K562 (cell line): ENCODE data around the gene SC5D. TPM values are rescaled to one million over a fixed set of nuclear protein-coding genes. Genes with fewer than 3 reads are reported as not detected.

Experiments
- ATAC-seq: fragments of 200-7000 bp; cut with Tn5 transposase; 3 replicates; pipeline ENCODE4 v1.9.1; 2020; ENCODE audit warnings: moderate library complexity
- BruUV-seq: library from RNA; stranded (reverse); fragments of 400-500 nt; replicated peaks from 2 replicates; lab custom pipeline; 2021; lab: Mats Ljungman, UMichigan
- CTCF ChIA-PET: fragments of 300-600 bp; formaldehyde crosslinking; extraction: SDS; loops from one replicate; lab custom pipeline; 2021; ENCODE audit warnings: low intra/inter-chr PET ratio; lab: Yijun Ruan, JAX
- POLR2A ChIA-PET: fragments of 300-600, 350-650 bp; sonication (Branson Sonifier 250); formaldehyde crosslinking; extraction: SDS; loops from one replicate; lab custom pipeline; 2021; ENCODE audit warnings: antibody characterized with exemption, inconsistent platforms; lab: Yijun Ruan, JAX
- DNase-seq, 4 experiments: peaks; one replicate each; pipeline versions ENCODE4 v3.0.0 to v3.0.0-alpha.2; 2011 to 2018; ENCODE audit warnings: low spot score in 3 of 4, mixed read lengths in 3 of 4; ENCODE audit errors: extremely low read depth in 1 of 4
- FAIRE-seq: peaks from 2 replicates; lab custom pipeline; 2011; peaks lifted over from hg19 to GRCh38; lab: Jason Lieb, UNC
- H2AFZ ChIP-seq: 2 replicates; pipeline ENCODE4 v1.6.0; 2011; ENCODE audit warnings: low read depth, low read length, control low read depth, inconsistent platforms
- H3K27ac ChIP-seq: fragments of 200-600 bp; 3 replicates; pipeline ENCODE4 v1.8.0; 2011; ENCODE audit warnings: low read depth, mild to moderate bottlenecking, control low read depth, inconsistent platforms, low read length, moderate library complexity, mixed read lengths; ENCODE audit errors: extremely low read depth
- H3K27me3 ChIP-seq, 2 experiments: fragments of 300-600 bp in 1 of 2; 2 replicates in 1 of 2; 3 replicates in 1 of 2; pipeline versions ENCODE4 v1.6.0 to v1.8.0; 2011; ENCODE audit warnings: inconsistent platforms in 2 of 2, low read length in 2 of 2, mild to moderate bottlenecking in 1 of 2, mixed read lengths in 1 of 2, moderate library complexity in 1 of 2; ENCODE audit not compliant: control insufficient read depth in 2 of 2, insufficient read depth in 2 of 2
- H3K36me3 ChIP-seq: fragments of 300-600 bp; 3 replicates; pipeline ENCODE4 v1.8.0; 2011; ENCODE audit warnings: mild to moderate bottlenecking, low read length, inconsistent platforms; ENCODE audit not compliant: control insufficient read depth, insufficient read depth
- H3K4me1 ChIP-seq, 2 experiments: fragments of 200-600 bp in 1 of 2; replicated peaks in 1 of 2; 2 replicates in 1 of 2; 3 replicates in 1 of 2; pipeline versions ENCODE4 v1.5.1 to v1.8.0; 2011; ENCODE audit warnings: inconsistent platforms in 2 of 2, low read length in 2 of 2, mild to moderate bottlenecking in 1 of 2, mixed read lengths in 1 of 2, moderate library complexity in 1 of 2; ENCODE audit not compliant: control insufficient read depth in 2 of 2, insufficient read depth in 2 of 2
- H3K4me2 ChIP-seq: 2 replicates; pipeline ENCODE4 v1.6.1; 2011; ENCODE audit warnings: low read length, control low read depth, inconsistent platforms, mixed read lengths; ENCODE audit not compliant: insufficient read depth
- H3K4me3 ChIP-seq: fragments of 200-600 bp; sonication (generic), shearing (Covaris generic); 2 replicates; pipeline ENCODE4 v1.5.1; 2016; ENCODE audit warnings: control low read depth, inconsistent platforms
- H3K79me2 ChIP-seq: fragments of 200-600 bp; 3 replicates; pipeline ENCODE4 v1.8.0; 2011; ENCODE audit warnings: low read length, inconsistent platforms; ENCODE audit not compliant: control insufficient read depth, insufficient read depth
- H3K9ac ChIP-seq, 2 experiments: 2 replicates each; pipeline versions ENCODE4 v1.6.0 to v1.6.1; 2011; ENCODE audit warnings: low read depth in 2 of 2, low read length in 2 of 2, control low read depth in 1 of 2, inconsistent platforms in 1 of 2, mild to moderate bottlenecking in 1 of 2, mixed read lengths in 1 of 2; ENCODE audit not compliant: insufficient read depth in 1 of 2
- H3K9me1 ChIP-seq: one replicate; pipeline ENCODE4 v1.6.0; 2011; ENCODE audit warnings: inconsistent platforms, mild to moderate bottlenecking, low read length, moderate library complexity; ENCODE audit not compliant: control insufficient read depth, insufficient read depth
- H3K9me3 ChIP-seq: replicated peaks from 2 replicates; pipeline ENCODE4 v1.5.1; 2011; ENCODE audit warnings: low read depth, low read length, inconsistent platforms; ENCODE audit not compliant: control insufficient read depth, insufficient read depth
- H4K20me1 ChIP-seq: replicated peaks from 2 replicates; pipeline ENCODE4 v1.6.1; 2011; ENCODE audit warnings: low read length, inconsistent platforms, mixed read lengths; ENCODE audit not compliant: control insufficient read depth, insufficient read depth
- ZNF551 ChIP-seq: fragments of 250-450 bp; sonication (Bioruptor Pico); IDR thresholded peaks from 2 replicates; pipeline ENCODE4 v1.5.0; 2021; ENCODE audit warnings: mild to moderate bottlenecking, moderate library complexity
- ZNF778 ChIP-seq: fragments of 450-650 bp; formaldehyde crosslinking; IDR thresholded peaks from 2 replicates; pipeline ENCODE4 v1.4.0; 2020; ENCODE audit warnings: mild to moderate bottlenecking, moderate library complexity
- WGBS: fragments of 100-300 bp; shearing (Covaris generic); methylation state at CpG from one replicate; pipeline ENCODE4 v1.1.6; 2016; ENCODE audit warnings: low coverage, mixed read lengths; ENCODE audit not compliant: insufficient coverage; ENCODE audit errors: missing lambda C conversion rate; 5-methylcytosine and 5-hydroxymethylcytosine counted together
- in situ Hi-C: fragments of 300-500 bp; cut with MboI; formaldehyde crosslinking; loops from 4 replicates; pipeline ENCODE4 v1.15.0; 2018; ENCODE audit warnings: inconsistent platforms, mixed read lengths
- intact Hi-C: fragments of 100-400 bp; cut with micrococcal nuclease; formaldehyde crosslinking; loops from 2 replicates; pipeline ENCODE4 v1.14.2; 2022
- polyA plus RNA-seq, 8 experiments: library from polyadenylated mRNA; depleted of rRNA in 4 of 8; stranded (reverse) in 5 of 8; unstranded in 3 of 8; fragments of >200 nt; fragmentation: Nextera tagmentation in 2 of 8; fragmentation: Illumina TruSeq in 1 of 8; extraction: Ambion mirVana in 2 of 8; extraction: Trizol in 1 of 8; gene quantifications; 2 replicates each; pipeline versions ENCODE4 v1.2.1 to v1.2.3, GENCODE V29; 2011 to 2014; ENCODE audit warnings: inconsistent platforms in 1 of 8, missing spikeins in 1 of 8
- total RNA-seq, 7 experiments: library from RNA; depleted of rRNA in 6 of 7; stranded (reverse); fragments of >200 nt in 6 of 7; fragmentation: Illumina TruSeq in 2 of 7; extraction: Trizol in 2 of 7; gene quantifications; 2 replicates each; pipeline versions ENCODE4 v1.2.1 to v1.2.3, GENCODE V29; 2011 to 2021; ENCODE audit warnings: low replicate concordance in 1 of 7
- TF ChIP-seq, protein P1 (sequence below): sonication (generic); IDR thresholded peaks from 2 replicates; pipeline ENCODE4 v1.6.1; 2016

The SC5D gene
- total and polyA plus RNA-seq, 9 of the 15 experiments (the other 6 are each of a cell fraction or from before 2014, with no cell fraction given): 7.6 to 84.0 (median 17.4) TPM

DNA sequence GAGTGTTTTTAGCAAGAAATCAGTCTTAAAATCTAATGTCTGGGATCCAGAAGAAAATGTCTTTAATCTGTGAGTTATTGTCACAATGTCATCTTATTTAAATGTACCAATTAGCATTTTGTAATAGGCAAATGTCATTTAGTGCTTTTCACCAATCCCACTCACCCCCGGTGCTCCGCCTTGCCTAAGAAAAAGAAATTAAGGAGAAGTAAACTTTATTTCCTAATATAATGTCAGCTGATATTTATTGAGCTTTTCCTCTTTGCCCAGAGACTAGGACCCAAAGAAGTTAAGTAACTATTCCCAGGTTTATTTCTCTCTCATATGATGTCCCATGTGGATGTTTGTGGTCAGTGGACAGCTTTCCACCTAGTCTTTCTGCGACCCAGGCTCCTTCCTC, 16.2 kb downstream of the SC5D start:
- Histone ChIP-seq H3K4me3 (no peak overlapping the region), H3K27ac (no peak overlapping the region), H3K27me3 (no peaks in the 10 kb centered on the region), H3K4me1 (no peaks in the 10 kb centered on the region), H3K79me2 (no peaks in the 10 kb centered on the region), H3K9ac (no peak overlapping the region), H4K20me1 (no peaks in the 10 kb centered on the region), H3K9me3 (no peaks in the 10 kb centered on the region), H3K4me2 (no peak overlapping the region), H3K9me1 (no peaks in the 10 kb centered on the region), H2AFZ (no peak overlapping the region), H3K36me3 (peaks cover 32% of the 10 kb centered on the region; the same call in 2 of the 3 replicates)
- DNase-seq (no peak), ATAC-seq (no peak), FAIRE-seq (no peak)
- intact Hi-C loops: no loop called here
- ChIA-PET POLR2A (interaction anchor here (0.6 kb wide), 1 partner anchor 116 kb away, joined by 4 read pairs; no protein-coding TSS in a partner anchor), CTCF (no interaction called here)
- 74% methylated on average over 3 of the region's 3 CpGs for WGBS
- TF ChIP-seq, protein P1, sequence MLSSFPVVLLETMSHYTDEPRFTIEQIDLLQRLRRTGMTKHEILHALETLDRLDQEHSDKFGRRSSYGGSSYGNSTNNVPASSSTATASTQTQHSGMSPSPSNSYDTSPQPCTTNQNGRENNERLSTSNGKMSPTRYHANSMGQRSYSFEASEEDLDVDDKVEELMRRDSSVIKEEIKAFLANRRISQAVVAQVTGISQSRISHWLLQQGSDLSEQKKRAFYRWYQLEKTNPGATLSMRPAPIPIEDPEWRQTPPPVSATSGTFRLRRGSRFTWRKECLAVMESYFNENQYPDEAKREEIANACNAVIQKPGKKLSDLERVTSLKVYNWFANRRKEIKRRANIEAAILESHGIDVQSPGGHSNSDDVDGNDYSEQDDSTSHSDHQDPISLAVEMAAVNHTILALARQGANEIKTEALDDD: no peak
- no peak for TF ChIP-seq ZNF551 (CRISPR knock-in tag)
- in situ Hi-C loops: no loop called here
- no TSS peak for BruUV-seq

DNA sequence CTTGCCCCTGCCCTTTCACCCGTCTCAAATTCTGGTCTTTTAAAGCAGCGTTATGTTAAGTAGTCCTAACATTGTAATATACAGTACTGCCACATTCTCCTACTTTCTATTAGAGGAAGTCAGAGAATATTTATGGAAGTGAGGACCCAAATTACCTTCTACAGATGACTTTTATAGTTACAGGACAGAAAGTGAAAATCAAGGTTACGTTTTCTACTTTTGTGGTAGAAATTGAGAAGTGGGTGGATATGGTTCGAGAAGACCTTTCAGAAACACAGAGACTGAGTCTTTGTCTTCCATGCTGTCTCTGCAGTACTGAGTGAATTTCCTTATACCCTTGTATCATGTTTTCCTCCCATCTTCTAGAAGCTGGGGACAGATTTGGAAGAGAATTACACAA, 17.1 kb downstream of the SC5D start:
- FAIRE-seq (no peak), ATAC-seq (no peak)
- no peak for TF ChIP-seq ZNF778 (CRISPR knock-in tag)

More for the DNA sequence above, 17.1 kb downstream of the SC5D start:
- Histone ChIP-seq H3K9me3 (no peaks in the 10 kb centered on the region), H4K20me1 (no peaks in the 10 kb centered on the region), H3K36me3 (peaks cover 28% of the 10 kb centered on the region; the same call in 2 of the 3 replicates), H3K9me1 (no peaks in the 10 kb centered on the region), H3K4me2 (no peak overlapping the region), H3K27ac (no peak overlapping the region), H3K9ac (no peak overlapping the region), H2AFZ (no peak overlapping the region), H3K4me3 (no peak overlapping the region), H3K79me2 (no peaks in the 10 kb centered on the region), H3K27me3 (no peaks in the 10 kb centered on the region; a peak in 1 of 5 replicates), H3K4me1 (no peaks in the 10 kb centered on the region)
- DNase-seq: no peak
- CTCF ChIA-PET: no interaction called here
- BruUV-seq: no TSS peak
- in situ Hi-C loops (no loop called here), intact Hi-C loops (no loop called here)
- WGBS: 37% methylated on average over 4 of the region's 4 CpGs
- POLR2A ChIA-PET: no interaction called here
